OCI-LY7 (cell line): ENCODE measurements around the gene DAB1. TPM values are rescaled to one million over a fixed set of nuclear protein-coding genes. Genes with fewer than 3 reads are reported as not detected.

ENCODE experiments used
- BruUV-seq: library from RNA; stranded (reverse); fragments of 400-500 nt; replicated peaks from 2 replicates; lab custom pipeline; 2021; lab: Mats Ljungman, UMichigan
- CTCF ChIA-PET: fragments of 300-600 bp; sonication (Branson Sonifier 250); formaldehyde crosslinking; loops from one replicate; lab custom pipeline; 2022; ENCODE audit warnings: antibody characterized with exemption; ENCODE audit not compliant: unreplicated experiment; lab: Charles Lee
- POLR2A ChIA-PET: fragments of 300-600 bp; sonication (Branson Sonifier 250); formaldehyde crosslinking; loops from one replicate; lab custom pipeline; 2022; ENCODE audit warnings: antibody characterized with exemption; lab: Charles Lee
- DNase-seq: peaks from one replicate; pipeline ENCODE4 v3.0.0-alpha.2; 2015; ENCODE audit warnings: low spot score
- H2AFZ ChIP-seq: fragments of 200-600 bp; sonication (generic), shearing (Covaris generic); 2 replicates; pipeline ENCODE4 v1.6.1; 2014; ENCODE audit warnings: mild to moderate bottlenecking, antibody characterized with exemption, low read length, moderate library complexity
- H3K27ac ChIP-seq: fragments of 200-600 bp; sonication (generic); 2 replicates; pipeline ENCODE4 v1.5.1; 2014; ENCODE audit warnings: mixed run types, low read depth, mild to moderate bottlenecking, moderate library complexity, low read length, inconsistent platforms; ENCODE audit not compliant: poor library complexity, severe bottlenecking
- H3K36me3 ChIP-seq: fragments of 200-600 bp; sonication (generic); 2 replicates; pipeline ENCODE4 v1.6.1; 2014; ENCODE audit warnings: mild to moderate bottlenecking, antibody characterized with exemption, low read length, moderate library complexity, mixed read lengths; ENCODE audit not compliant: insufficient read depth
- H3K4me1 ChIP-seq: fragments of 200-600 bp; sonication (generic); 2 replicates; pipeline ENCODE4 v1.5.1; 2014; ENCODE audit warnings: mild to moderate bottlenecking, low read length; ENCODE audit not compliant: insufficient read depth, poor library complexity, severe bottlenecking
- H3K4me2 ChIP-seq: fragments of 200-600 bp; sonication (generic); 2 replicates; pipeline ENCODE4 v1.6.1; 2014; ENCODE audit warnings: mild to moderate bottlenecking, low read length
- H3K4me3 ChIP-seq: fragments of 200-600 bp; sonication (generic); 2 replicates; pipeline ENCODE4 v1.5.1; 2014; ENCODE audit warnings: mild to moderate bottlenecking, low read depth, low read length; ENCODE audit not compliant: poor library complexity, severe bottlenecking
- H3K79me2 ChIP-seq: fragments of 200-600 bp; sonication (generic); 2 replicates; pipeline ENCODE4 v1.6.1; 2016; ENCODE audit warnings: low read depth, mild to moderate bottlenecking, low read length, moderate library complexity, mixed read lengths; ENCODE audit not compliant: insufficient read depth
- H3K9me2 ChIP-seq: fragments of 200-600 bp; sonication (generic); 2 replicates; pipeline ENCODE4 v1.6.1; 2016; ENCODE audit warnings: mild to moderate bottlenecking, low read length, mixed read lengths; ENCODE audit not compliant: insufficient read depth
- H3K9me3 ChIP-seq: fragments of 200-600 bp; sonication (generic); 2 replicates; pipeline ENCODE4 v1.6.1; 2014; ENCODE audit warnings: mild to moderate bottlenecking, mixed run types, low read length, mixed read lengths
- H4K20me1 ChIP-seq: fragments of 200-600 bp; sonication (generic); 2 replicates; pipeline ENCODE4 v1.6.1; 2014; ENCODE audit warnings: mild to moderate bottlenecking, antibody characterized with exemption, low read length, moderate library complexity, mixed read lengths; ENCODE audit not compliant: insufficient read depth
- EZH2phosphoT487 ChIP-seq: fragments of 200-600 bp; sonication (generic); IDR thresholded peaks from 2 replicates; pipeline ENCODE4 v1.6.1; 2018; ENCODE audit warnings: low read depth, borderline replicate concordance, mild to moderate bottlenecking, mixed run types, antibody characterized with exemption, low read length, moderate library complexity, mixed read lengths
- intact Hi-C: fragments of 100-400 bp; cut with micrococcal nuclease; formaldehyde crosslinking; loops from one replicate; pipeline ENCODE4 v1.10.0; 2022; ENCODE audit not compliant: unreplicated experiment
- total RNA-seq, 2 experiments: library from RNA; depleted of rRNA in 1 of 2; stranded (reverse); fragments of >200 nt in 1 of 2; shearing (Covaris generic) in 1 of 2; gene quantifications; 2 replicates each; pipeline ENCODE4 v1.2.3, GENCODE V29; 2014 to 2022
- TF ChIP-seq, protein P1 (sequence below): fragments of 200-600 bp; sonication (generic); conservative IDR thresholded peaks from 2 replicates; pipeline ENCODE4 v1.5.1; 2014; ENCODE audit warnings: mild to moderate bottlenecking, antibody characterized with exemption, low read length, moderate library complexity, mixed read lengths

DAB1 gene
- total RNA-seq, 2 experiments from 2014 or later = not detected

DNA sequence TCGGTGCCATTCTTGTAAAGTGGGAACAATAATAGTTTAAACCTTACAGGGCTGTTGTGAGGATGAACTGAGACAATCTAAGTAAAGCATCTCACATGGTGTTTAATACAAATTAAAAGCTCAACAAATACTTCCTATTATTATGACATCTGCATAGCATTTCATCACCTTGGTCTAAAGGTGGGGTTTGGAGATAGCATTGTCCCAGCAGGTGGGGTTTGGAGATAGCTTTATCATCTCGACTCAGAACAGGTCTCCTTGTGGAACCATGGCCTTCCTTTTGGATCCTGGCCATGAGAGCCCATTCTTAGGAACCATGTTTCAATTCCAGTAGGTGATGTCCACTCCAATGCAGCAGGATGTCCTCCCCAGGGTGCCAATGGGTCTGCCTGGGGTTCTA lies 437.5 kb downstream of the DAB1 start:
- ChIA-PET CTCF (no interaction called here), POLR2A (no interaction called here)
- no peaks in the 10 kb centered on the region for H3K9me3 ChIP-seq
- no peak overlapping the region for H3K4me2 ChIP-seq
- DNase-seq = no peak
- no peak overlapping the region for H3K4me3 ChIP-seq
- no peaks in the 10 kb centered on the region for H3K4me1 ChIP-seq
- no peak overlapping the region for H2AFZ ChIP-seq
- no peaks in the 10 kb centered on the region for H3K79me2 ChIP-seq
- intact Hi-C loops = no loop called here
- no peaks in the 10 kb centered on the region for H3K9me2 ChIP-seq
- no peaks in the 10 kb centered on the region for H3K36me3 ChIP-seq
- TF ChIP-seq EZH2phosphoT487 = no peak
- TF ChIP-seq, protein P1, sequence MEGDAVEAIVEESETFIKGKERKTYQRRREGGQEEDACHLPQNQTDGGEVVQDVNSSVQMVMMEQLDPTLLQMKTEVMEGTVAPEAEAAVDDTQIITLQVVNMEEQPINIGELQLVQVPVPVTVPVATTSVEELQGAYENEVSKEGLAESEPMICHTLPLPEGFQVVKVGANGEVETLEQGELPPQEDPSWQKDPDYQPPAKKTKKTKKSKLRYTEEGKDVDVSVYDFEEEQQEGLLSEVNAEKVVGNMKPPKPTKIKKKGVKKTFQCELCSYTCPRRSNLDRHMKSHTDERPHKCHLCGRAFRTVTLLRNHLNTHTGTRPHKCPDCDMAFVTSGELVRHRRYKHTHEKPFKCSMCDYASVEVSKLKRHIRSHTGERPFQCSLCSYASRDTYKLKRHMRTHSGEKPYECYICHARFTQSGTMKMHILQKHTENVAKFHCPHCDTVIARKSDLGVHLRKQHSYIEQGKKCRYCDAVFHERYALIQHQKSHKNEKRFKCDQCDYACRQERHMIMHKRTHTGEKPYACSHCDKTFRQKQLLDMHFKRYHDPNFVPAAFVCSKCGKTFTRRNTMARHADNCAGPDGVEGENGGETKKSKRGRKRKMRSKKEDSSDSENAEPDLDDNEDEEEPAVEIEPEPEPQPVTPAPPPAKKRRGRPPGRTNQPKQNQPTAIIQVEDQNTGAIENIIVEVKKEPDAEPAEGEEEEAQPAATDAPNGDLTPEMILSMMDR = no peak
- BruUV-seq = no TSS peak
- no peak overlapping the region for H3K27ac ChIP-seq
- H4K20me1 ChIP-seq = no peaks in the 10 kb centered on the region

DNA sequence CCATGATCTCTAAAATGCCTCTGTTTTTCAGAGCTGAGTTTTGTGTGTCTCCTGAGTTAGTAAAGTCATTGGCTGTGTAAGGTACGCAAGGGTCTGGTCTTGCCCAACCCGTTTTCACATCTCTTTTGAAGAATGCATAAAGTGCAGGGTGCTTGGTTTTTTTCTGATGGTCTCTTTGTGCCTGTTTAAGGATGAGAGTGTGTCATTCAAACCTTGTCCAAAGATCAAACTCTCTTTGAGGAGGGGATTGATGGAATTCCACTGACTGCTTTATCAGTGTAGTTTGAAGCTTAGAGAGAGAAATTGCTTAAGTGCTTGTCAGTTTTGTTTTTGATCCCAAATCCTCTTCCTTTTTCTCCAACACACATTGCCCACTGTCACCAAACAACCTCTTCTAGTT lies 438.0 kb downstream of the DAB1 start:
- no peaks in the 10 kb centered on the region for H3K9me3 ChIP-seq
- no peaks in the 10 kb centered on the region for H3K9me2 ChIP-seq
- DNase-seq = no peak
- ChIA-PET CTCF (no interaction called here), POLR2A (interaction anchor here (0.7 kb wide), 1 partner anchor 623 kb away, joined by 4 read pairs; no protein-coding TSS in a partner anchor)
- no peaks in the 10 kb centered on the region for H3K4me1 ChIP-seq
- no peak overlapping the region for H2AFZ ChIP-seq
- no peak overlapping the region for H3K4me3 ChIP-seq
- intact Hi-C loops = no loop called here
- TF ChIP-seq, protein P1 = no peak
- no peak for TF ChIP-seq EZH2phosphoT487
- no peaks in the 10 kb centered on the region for H3K79me2 ChIP-seq
- no peaks in the 10 kb centered on the region for H4K20me1 ChIP-seq
- no peak overlapping the region for H3K4me2 ChIP-seq
- H3K36me3 ChIP-seq = no peaks in the 10 kb centered on the region
- no TSS peak for BruUV-seq
- H3K27ac ChIP-seq = no peak overlapping the region

DNA sequence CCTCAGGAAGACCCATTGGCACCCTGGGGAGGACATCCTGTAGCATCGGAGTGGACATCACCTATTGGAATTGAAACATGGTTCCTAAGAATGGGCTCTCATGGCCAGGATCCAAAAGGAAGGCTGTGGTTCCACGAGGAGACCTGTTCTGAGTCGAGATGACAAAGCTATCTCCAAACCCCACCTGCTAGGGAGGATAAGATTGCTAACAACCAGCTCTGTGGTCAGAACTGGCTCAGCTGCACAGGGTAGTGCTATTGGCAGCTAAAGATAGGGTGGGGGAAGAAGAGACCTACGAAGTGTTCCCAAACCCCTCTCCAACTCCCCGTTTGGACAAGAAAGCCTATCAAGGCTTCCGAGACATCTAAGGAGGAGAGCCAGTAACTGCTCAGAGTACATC lies 440.4 kb downstream of the DAB1 start:
- Histone ChIP-seq H3K4me2 (no peak overlapping the region), H3K27ac (no peak overlapping the region), H4K20me1 (no peaks in the 10 kb centered on the region), H2AFZ (no peak overlapping the region), H3K4me1 (no peaks in the 10 kb centered on the region), H3K9me3 (no peaks in the 10 kb centered on the region), H3K9me2 (no peaks in the 10 kb centered on the region), H3K4me3 (no peak overlapping the region), H3K36me3 (no peaks in the 10 kb centered on the region), H3K79me2 (no peaks in the 10 kb centered on the region)
- intact Hi-C loops = no loop called here
- ChIA-PET POLR2A (no interaction called here), CTCF (no interaction called here)
- DNase-seq = no peak
- TF ChIP-seq, protein P1 = no peak
- TF ChIP-seq EZH2phosphoT487 = no peak
- BruUV-seq = no TSS peak
